ENCODE measurements around the gene ENGASE.

ENGASE gene

GRCh38 chr17:79054200-79054960 is 20.2 kb upstream of the ENGASE start:
- Histone ChIP-seq H4K8ac (ENCODE audit: low read depth, low read length) (no peak overlapping the region), H3K23ac (ENCODE audit: low read depth, low read length, poor library complexity) (no peak overlapping the region), H3K9ac (ENCODE audit: low read depth, low read length, poor library complexity) (no peak overlapping the region), H3K4me1 (ENCODE audit: control insufficient read depth in 2 of 2, insufficient read depth in 1 of 2, low read depth in 1 of 2, low read length in 2 of 2) (no peaks in the 10 kb centered on the region), H4K91ac (ENCODE audit: low read depth, low read length, poor library complexity) (no peak overlapping the region), H3K4me2 (ENCODE audit: insufficient read depth, low read length, poor library complexity, severe bottlenecking) (no peak overlapping the region), H3K18ac (ENCODE audit: low read length) (no peak overlapping the region), H2BK12ac (ENCODE audit: low read length) (no peak overlapping the region), H3K36me3 (replicated peaks in 1 of 2; ENCODE audit: control insufficient read depth in 2 of 2, insufficient read depth in 2 of 2, low read length in 2 of 2) (peaks cover 0 to 1% of the 10 kb centered on the region in 2 donors), H3K4ac (ENCODE audit: low read length) (no peak overlapping the region), H2BK15ac (ENCODE audit: low read length) (no peak overlapping the region), H2BK120ac (ENCODE audit: low read depth, low read length) (no peak overlapping the region), H2BK5ac (ENCODE audit: low read length) (no peak overlapping the region), H2AFZ (ENCODE audit: low read length) (no peak overlapping the region), H3K27ac (replicated peaks; ENCODE audit: low read length) (no peak overlapping the region), H3K79me1 (ENCODE audit: low read depth, low read length) (no peaks in the 10 kb centered on the region), H2AK5ac (ENCODE audit: low read depth, low read length) (no peak overlapping the region), H3K4me3 (ENCODE audit: low read length in 2 of 2) (no peak overlapping the region), H3K27me3 (ENCODE audit: control insufficient read depth in 3 of 3, insufficient read depth in 3 of 3, low read depth in 1 of 3, low read length in 3 of 3) (peaks cover 0 to 2% (median 0%) of the 10 kb centered on the region in 3 experiments), H3K9me3 (replicated peaks in 1 of 2; ENCODE audit: control insufficient read depth in 2 of 2, insufficient read depth in 1 of 2, low read depth in 1 of 2, low read length in 2 of 2) (peaks cover 5 to 13% of the 10 kb centered on the region in 2 donors), H3K14ac (ENCODE audit: low read length) (no peak overlapping the region)
- no CpG with 5 or more reads among the region's 2 CpGs for WGBS, 2 donors (ENCODE audit: extremely low coverage in 2 of 2, insufficient read length in 2 of 2, insufficient replicate concordance in 1 of 2)
- no peak for DNase-seq (ENCODE audit: low spot score)

- Histone ChIP-seq H2BK120ac (ENCODE audit: low read depth, low read length) (no peak overlapping the region), H3K4me3 (ENCODE audit: low read length in 2 of 2) (no peak overlapping the region), H2BK5ac (ENCODE audit: low read length) (no peak overlapping the region), H3K27me3 (ENCODE audit: control insufficient read depth in 3 of 3, insufficient read depth in 3 of 3, low read depth in 1 of 3, low read length in 3 of 3) (no peaks in the 10 kb centered on the region), H4K91ac (ENCODE audit: low read depth, low read length, poor library complexity) (no peak overlapping the region), H2BK12ac (ENCODE audit: low read length) (no peak overlapping the region), H3K4me1 (ENCODE audit: control insufficient read depth in 2 of 2, insufficient read depth in 1 of 2, low read depth in 1 of 2, low read length in 2 of 2) (no peaks in the 10 kb centered on the region), H3K9ac (ENCODE audit: low read depth, low read length, poor library complexity) (no peak overlapping the region), H3K36me3 (replicated peaks in 1 of 2; ENCODE audit: control insufficient read depth in 2 of 2, insufficient read depth in 2 of 2, low read length in 2 of 2) (peaks cover 0 to 1% of the 10 kb centered on the region in 2 donors), H3K14ac (ENCODE audit: low read length) (no peak overlapping the region), H2BK15ac (ENCODE audit: low read length) (no peak overlapping the region), H3K9me3 (replicated peaks in 1 of 2; ENCODE audit: control insufficient read depth in 2 of 2, insufficient read depth in 1 of 2, low read depth in 1 of 2, low read length in 2 of 2) (peaks cover 5 to 13% of the 10 kb centered on the region in 2 donors), H3K23ac (ENCODE audit: low read depth, low read length, poor library complexity) (no peak overlapping the region), H3K79me1 (ENCODE audit: low read depth, low read length) (no peaks in the 10 kb centered on the region), H3K27ac (replicated peaks; ENCODE audit: low read length) (no peak overlapping the region), H2AK5ac (ENCODE audit: low read depth, low read length) (no peak overlapping the region), H3K18ac (ENCODE audit: low read length) (no peak overlapping the region), H3K4me2 (ENCODE audit: insufficient read depth, low read length, poor library complexity, severe bottlenecking) (no peak overlapping the region), H3K4ac (ENCODE audit: low read length) (no peak overlapping the region), H2AFZ (ENCODE audit: low read length) (no peak overlapping the region), H4K8ac (ENCODE audit: low read depth, low read length) (no peak overlapping the region)
- WGBS, 2 donors (ENCODE audit: extremely low coverage in 2 of 2, insufficient read length in 2 of 2, insufficient replicate concordance in 1 of 2): no CpG with 5 or more reads among the region's 5 CpGs
- DNase-seq (ENCODE audit: low spot score): no peak
Measured at GRCh38 chr17:79055197-79055596, 19.4 kb upstream of the ENGASE start.

- Histone ChIP-seq H2AFZ (ENCODE audit: low read length) (no peak overlapping the region), H3K27ac (replicated peaks; ENCODE audit: low read length) (no peak overlapping the region), H3K4ac (ENCODE audit: low read length) (no peak overlapping the region), H3K9ac (ENCODE audit: low read depth, low read length, poor library complexity) (no peak overlapping the region), H2BK12ac (ENCODE audit: low read length) (no peak overlapping the region), H2AK5ac (ENCODE audit: low read depth, low read length) (no peak overlapping the region), H4K91ac (ENCODE audit: low read depth, low read length, poor library complexity) (no peak overlapping the region), H3K4me1 (ENCODE audit: control insufficient read depth in 2 of 2, insufficient read depth in 1 of 2, low read depth in 1 of 2, low read length in 2 of 2) (no peaks in the 10 kb centered on the region), H3K4me2 (ENCODE audit: insufficient read depth, low read length, poor library complexity, severe bottlenecking) (no peak overlapping the region), H2BK5ac (ENCODE audit: low read length) (no peak overlapping the region), H3K18ac (ENCODE audit: low read length) (no peak overlapping the region), H4K8ac (ENCODE audit: low read depth, low read length) (no peak overlapping the region), H2BK15ac (ENCODE audit: low read length) (no peak overlapping the region), H3K27me3 (ENCODE audit: control insufficient read depth in 3 of 3, insufficient read depth in 3 of 3, low read depth in 1 of 3, low read length in 3 of 3) (no peaks in the 10 kb centered on the region), H3K36me3 (replicated peaks in 1 of 2; ENCODE audit: control insufficient read depth in 2 of 2, insufficient read depth in 2 of 2, low read length in 2 of 2) (peaks cover 0 to 1% of the 10 kb centered on the region in 2 donors), H3K4me3 (ENCODE audit: low read length in 2 of 2) (no peak overlapping the region), H3K9me3 (replicated peaks in 1 of 2; ENCODE audit: control insufficient read depth in 2 of 2, insufficient read depth in 1 of 2, low read depth in 1 of 2, low read length in 2 of 2) (peaks cover 3 to 10% of the 10 kb centered on the region in 2 donors), H2BK120ac (ENCODE audit: low read depth, low read length) (no peak overlapping the region), H3K79me1 (ENCODE audit: low read depth, low read length) (no peaks in the 10 kb centered on the region), H3K23ac (ENCODE audit: low read depth, low read length, poor library complexity) (no peak overlapping the region), H3K14ac (ENCODE audit: low read length) (no peak overlapping the region)
- DNase-seq (ENCODE audit: low spot score): no peak
- WGBS, 2 donors (ENCODE audit: extremely low coverage in 2 of 2, insufficient read length in 2 of 2, insufficient replicate concordance in 1 of 2): no CpG with 5 or more reads among the region's 10 CpGs
Measured at GRCh38 chr17:79057737-79058385, 16.8 kb upstream of the ENGASE start.

GRCh38 chr17:79062691-79063090 is 11.9 kb upstream of the ENGASE start:
- H3K4ac ChIP-seq (ENCODE audit: low read length): no peak overlapping the region
- no peak overlapping the region for H2BK5ac ChIP-seq (ENCODE audit: low read length)
- H2BK120ac ChIP-seq (ENCODE audit: low read depth, low read length): no peak overlapping the region
- no peak overlapping the region for H3K27ac ChIP-seq (replicated peaks; ENCODE audit: low read length)
- H3K79me1 ChIP-seq (ENCODE audit: low read depth, low read length): no peaks in the 10 kb centered on the region
- H2BK12ac ChIP-seq (ENCODE audit: low read length): no peak overlapping the region
- DNase-seq (ENCODE audit: low spot score): no peak
- no peak overlapping the region for H2AFZ ChIP-seq (ENCODE audit: low read length)
- no peak overlapping the region for H3K4me3 ChIP-seq (ENCODE audit: low read length in 2 of 2)
- H3K23ac ChIP-seq (ENCODE audit: low read depth, low read length, poor library complexity): no peak overlapping the region
- no peak overlapping the region for H2BK15ac ChIP-seq (ENCODE audit: low read length)
- H3K36me3 ChIP-seq (replicated peaks in 1 of 2; ENCODE audit: control insufficient read depth in 2 of 2, insufficient read depth in 2 of 2, low read length in 2 of 2): no peaks in the 10 kb centered on the region
- no peak overlapping the region for H3K14ac ChIP-seq (ENCODE audit: low read length)
- H3K27me3 ChIP-seq (ENCODE audit: control insufficient read depth in 3 of 3, insufficient read depth in 3 of 3, low read depth in 1 of 3, low read length in 3 of 3): peaks cover 0 to 8% (median 0%) of the 10 kb centered on the region in 3 experiments
- H3K9ac ChIP-seq (ENCODE audit: low read depth, low read length, poor library complexity): no peak overlapping the region
- H2AK5ac ChIP-seq (ENCODE audit: low read depth, low read length): no peak overlapping the region
- no peak overlapping the region for H3K4me2 ChIP-seq (ENCODE audit: insufficient read depth, low read length, poor library complexity, severe bottlenecking)
- no peak overlapping the region for H3K18ac ChIP-seq (ENCODE audit: low read length)
- WGBS, 2 donors (ENCODE audit: extremely low coverage in 2 of 2, insufficient read length in 2 of 2, insufficient replicate concordance in 1 of 2): no CpG with 5 or more reads among the region's 7 CpGs
- no peaks in the 10 kb centered on the region for H3K4me1 ChIP-seq (ENCODE audit: control insufficient read depth in 2 of 2, insufficient read depth in 1 of 2, low read depth in 1 of 2, low read length in 2 of 2)
- no peak overlapping the region for H4K91ac ChIP-seq (ENCODE audit: low read depth, low read length, poor library complexity)
- no peak overlapping the region for H4K8ac ChIP-seq (ENCODE audit: low read depth, low read length)
- H3K9me3 ChIP-seq (replicated peaks in 1 of 2; ENCODE audit: control insufficient read depth in 2 of 2, insufficient read depth in 1 of 2, low read depth in 1 of 2, low read length in 2 of 2): peaks cover 0 to 4% of the 10 kb centered on the region in 2 donors

All from neuronal stem cell (in vitro differentiated cells).